HG03442 (cell line): ENCODE results near the gene CCL25.
"Not testable (repeated sequence)": the region's sequence is repeated elsewhere in the genome, so short reads cannot be mapped to it uniquely, and the experiment has no call there.

Experiments
- ATAC-seq: cut with Tn5 transposase; IDR thresholded peaks from one replicate; pipeline ENCODE4 v1.9.1; 2021; ENCODE audit warnings: mild to moderate bottlenecking, moderate library complexity; ENCODE audit not compliant: unreplicated experiment

CCL25 gene

GRCh38 chr19:8052464-8052859 lies at the start of gene CCL25:
TSS of gene CCL25 (plus strand) at chr19:8052760. CDS start at chr19:8053050, 290 bp downstream.
- ATAC-seq = no peak

- ATAC-seq = no peak
These were observed 48.6 kb upstream of the CCL25 start for GRCh38 chr19:8004001-8004400.

DNA sequence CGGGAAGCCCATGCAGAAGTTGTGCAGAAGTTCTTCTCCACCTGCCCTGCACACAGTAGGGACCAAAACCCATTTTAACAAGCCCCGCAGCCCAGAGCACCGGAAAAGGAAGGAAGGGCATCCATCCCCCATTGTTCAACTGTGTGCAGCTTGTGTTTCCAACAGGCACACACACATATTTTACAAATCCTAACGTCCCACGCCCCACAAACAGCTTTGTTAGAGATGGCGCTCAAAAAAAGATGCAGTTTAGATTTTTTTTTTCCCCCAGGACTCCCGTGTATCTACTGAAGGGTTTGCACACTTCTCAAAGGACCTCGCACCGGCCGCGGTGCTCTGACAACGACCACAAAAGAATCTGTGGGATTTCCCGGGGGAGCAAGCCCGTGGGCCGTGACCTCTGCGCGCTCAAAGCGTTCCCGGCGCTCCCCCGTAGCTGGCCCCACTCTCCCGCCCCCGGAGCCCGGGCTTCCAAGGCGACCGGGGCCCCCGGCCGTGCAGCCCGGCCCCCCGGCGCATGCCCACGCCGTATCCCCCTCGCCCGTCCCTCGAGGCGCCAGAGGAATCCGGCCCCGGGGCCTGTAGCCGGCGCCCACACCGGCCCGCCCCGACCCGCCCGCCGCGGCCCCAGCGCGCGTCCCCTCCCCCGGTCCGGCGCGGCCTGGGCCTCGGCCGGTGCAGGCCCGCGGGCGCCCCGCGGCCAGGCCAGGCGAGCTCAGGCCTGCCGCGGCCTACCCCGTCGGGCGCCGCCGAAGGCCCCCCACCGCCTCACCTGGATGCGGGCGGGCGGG lies 47.6 kb upstream of the CCL25 start:
- ATAC-seq = peak; percentile 23

DNA sequence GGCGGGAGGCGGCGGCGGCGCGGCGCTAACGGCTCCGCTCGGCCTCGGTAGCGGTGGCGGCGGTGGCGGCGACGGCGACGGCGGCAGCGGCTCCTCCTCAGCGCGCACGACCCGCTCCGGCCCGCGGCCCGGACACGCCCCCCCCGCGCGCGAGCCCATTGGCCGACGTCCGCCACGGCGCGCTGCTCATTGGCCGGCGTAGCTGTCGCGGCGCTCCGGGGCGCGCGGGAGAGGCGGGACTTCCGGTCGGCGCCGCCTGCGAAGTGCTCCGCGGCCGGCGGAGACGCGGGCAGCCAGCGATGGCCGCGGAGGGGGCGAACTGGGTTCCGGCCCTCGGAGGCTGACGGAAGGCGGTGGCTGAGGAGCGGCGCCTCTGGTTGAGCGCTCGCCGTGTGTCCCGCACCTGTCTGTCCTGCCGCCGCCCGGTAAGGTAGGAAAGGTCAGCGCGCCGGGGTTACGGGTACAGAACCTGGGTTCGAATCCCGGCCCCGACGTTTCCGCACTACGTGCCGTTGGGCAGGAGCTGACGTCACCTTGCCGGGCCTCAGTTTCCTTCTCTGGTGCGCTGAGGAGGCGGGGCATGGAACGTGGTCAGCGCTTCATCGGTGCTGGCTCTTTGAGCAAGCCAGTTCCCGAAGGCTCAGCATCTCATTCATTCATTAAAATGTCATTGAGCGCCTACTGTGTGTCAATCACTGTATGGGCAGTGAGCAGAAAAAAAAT lies 46.9 kb upstream of the CCL25 start, which contains the start of gene ELAVL1:
Gene ELAVL1 (minus strand): TSS at position 108 of the 723 bp plus-strand sequence. CDS start 13,826 bp downstream, outside the sequence.
- ATAC-seq = peak; percentile 63

- ATAC-seq = no peak
These were observed 34.8 kb upstream of the CCL25 start for GRCh38 chr19:8017808-8018207.

DNA sequence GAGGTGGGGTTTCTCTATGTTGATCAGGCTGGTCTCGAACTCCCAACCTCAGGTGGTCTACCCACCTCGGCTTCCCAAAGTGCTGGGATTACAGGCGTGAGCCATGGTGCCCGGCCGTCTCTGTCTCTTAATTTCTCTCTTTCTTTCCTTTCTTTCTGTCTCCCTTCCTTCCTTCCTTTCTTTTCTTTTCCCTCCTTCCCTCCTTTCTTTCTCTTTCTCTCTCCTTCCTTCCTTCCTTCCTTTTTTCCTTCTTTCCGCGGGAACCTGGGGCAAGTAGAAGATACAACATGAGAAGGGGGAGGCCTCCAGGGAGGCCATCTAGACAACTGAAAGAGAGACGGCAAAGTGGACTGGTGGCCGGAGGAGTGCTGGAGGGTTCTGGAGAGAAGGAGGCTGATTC lies 31.9 kb upstream of the CCL25 start:
- no peak for ATAC-seq

DNA sequence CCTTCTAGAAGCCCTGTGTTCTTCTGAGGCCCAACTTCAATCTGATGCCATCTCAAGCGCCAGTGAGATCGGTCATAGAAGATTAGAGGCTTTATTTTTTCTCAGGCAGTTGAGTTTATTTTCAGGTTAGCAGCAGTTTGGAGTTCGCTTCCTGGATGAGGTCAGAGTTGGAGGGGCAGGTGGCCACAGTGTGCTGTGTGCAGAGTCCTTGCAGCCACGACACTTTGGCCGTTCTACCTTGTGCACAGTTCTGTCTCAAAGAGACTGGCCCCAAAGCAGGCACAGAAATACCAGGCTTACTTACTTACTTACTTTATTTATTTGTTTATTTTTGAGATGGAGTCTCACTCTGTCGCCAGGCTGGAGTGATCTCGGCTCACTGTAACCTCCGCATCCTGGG lies 31.2 kb upstream of the CCL25 start:
- no peak for ATAC-seq

DNA sequence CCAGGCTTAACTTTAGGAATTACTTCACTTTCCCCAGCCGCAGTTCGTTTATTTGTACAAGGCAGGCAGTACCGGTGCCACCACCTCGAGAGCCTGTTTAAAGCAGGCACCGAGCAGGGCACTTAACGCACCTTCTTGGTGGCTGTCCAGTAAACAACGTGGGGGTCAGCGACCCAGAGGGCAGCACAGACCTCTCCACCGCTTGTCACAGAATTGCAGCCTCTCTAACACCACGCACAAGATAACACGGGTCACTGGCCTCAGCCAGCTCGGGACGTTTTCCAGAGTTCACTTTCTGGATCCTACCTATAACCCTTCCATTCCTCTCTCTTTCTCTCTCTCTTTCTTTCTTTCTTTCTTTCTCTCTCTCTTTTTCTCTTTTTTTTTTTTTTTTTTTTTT lies 30.3 kb upstream of the CCL25 start:
- no peak for ATAC-seq

DNA sequence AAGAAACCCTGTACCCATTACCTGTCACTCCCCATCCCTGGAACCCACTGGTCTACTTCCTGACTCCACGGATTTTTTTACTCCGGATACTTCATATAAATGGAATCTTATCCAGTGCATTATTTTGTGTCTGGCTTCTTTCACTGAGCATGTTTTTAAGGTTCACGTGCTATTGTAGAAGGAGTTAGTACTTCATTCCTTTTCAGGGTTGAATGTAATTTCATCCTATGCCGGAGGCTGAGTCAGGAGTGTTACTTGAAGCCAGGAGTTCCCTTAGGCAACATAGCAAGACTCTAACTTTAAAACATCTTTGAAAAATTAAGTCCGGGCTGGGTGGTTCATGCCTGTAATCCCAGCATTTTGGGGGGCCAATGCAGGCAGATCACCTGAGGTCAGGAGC lies 29.2 kb upstream of the CCL25 start:
- no peak for ATAC-seq

DNA sequence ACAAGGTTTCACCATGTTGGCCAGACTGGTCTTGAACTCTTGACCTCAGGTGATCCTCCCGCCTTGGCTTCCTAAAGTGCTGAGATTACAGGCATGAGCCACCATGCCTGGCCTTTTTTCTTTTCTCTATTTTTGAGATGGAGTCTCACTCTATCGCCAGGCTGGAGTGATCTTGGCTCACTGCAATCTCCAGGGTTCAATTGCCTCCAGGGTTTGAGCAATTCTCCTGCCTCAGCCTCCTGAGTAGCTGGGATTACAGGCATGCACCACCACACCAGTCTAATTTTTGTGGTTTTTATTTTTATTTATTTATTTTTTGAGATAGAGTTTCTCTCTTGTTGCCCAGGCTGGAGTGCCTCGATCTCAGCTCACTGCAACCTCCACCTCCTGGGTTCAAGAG lies 28.3 kb upstream of the CCL25 start:
- not testable (repeated sequence) for ATAC-seq

GRCh38 chr19:8025316-8025715 lies 27.2 kb upstream of the CCL25 start:
- no peak for ATAC-seq

DNA sequence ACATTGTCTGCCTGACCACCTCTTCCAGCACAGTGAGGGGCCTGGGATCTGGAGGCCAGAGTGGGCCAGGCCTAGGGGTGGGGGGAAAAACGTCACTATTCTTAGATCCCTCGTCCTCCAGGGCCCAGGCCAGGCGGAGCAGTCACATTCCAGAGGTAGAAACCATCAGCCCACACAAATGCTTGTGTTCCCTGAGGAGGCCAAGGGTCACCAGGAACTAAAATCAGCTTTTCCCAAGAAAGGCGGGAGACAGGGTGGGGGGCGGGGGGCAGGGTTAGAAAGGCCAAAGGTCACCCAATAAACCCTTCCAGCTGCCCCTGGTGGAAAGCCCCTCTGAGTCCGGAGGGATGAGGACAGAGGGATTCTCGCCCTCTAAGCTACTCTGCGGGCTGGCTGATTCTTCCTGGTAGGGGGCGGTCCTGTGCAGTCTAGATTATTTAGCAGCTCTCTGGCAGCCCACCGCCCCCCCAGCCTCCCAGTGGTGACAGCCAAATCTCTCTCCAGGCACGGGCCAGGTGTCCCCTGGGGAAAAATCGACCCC lies 23.5 kb upstream of the CCL25 start:
- ATAC-seq = no peak

DNA sequence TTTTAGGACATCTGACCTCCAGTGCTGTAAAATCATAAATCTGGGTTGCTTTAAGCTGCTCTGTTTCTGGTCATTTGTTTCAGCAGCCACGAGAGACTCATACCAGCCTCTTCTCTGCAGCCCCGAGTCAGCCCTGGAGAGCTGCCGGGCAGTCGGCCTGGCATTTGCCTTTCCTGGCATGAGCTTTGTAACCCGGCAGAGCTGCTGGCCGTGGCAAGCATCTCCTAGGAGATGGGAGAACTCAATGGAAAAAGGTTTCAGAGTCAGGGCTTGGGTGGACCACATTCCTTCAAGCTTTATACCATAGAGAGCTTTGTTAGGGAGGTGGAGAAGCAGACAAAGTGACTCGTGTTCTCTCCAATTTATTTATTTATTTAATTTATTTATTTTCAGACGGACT lies 21.6 kb upstream of the CCL25 start:
- ATAC-seq = no peak

DNA sequence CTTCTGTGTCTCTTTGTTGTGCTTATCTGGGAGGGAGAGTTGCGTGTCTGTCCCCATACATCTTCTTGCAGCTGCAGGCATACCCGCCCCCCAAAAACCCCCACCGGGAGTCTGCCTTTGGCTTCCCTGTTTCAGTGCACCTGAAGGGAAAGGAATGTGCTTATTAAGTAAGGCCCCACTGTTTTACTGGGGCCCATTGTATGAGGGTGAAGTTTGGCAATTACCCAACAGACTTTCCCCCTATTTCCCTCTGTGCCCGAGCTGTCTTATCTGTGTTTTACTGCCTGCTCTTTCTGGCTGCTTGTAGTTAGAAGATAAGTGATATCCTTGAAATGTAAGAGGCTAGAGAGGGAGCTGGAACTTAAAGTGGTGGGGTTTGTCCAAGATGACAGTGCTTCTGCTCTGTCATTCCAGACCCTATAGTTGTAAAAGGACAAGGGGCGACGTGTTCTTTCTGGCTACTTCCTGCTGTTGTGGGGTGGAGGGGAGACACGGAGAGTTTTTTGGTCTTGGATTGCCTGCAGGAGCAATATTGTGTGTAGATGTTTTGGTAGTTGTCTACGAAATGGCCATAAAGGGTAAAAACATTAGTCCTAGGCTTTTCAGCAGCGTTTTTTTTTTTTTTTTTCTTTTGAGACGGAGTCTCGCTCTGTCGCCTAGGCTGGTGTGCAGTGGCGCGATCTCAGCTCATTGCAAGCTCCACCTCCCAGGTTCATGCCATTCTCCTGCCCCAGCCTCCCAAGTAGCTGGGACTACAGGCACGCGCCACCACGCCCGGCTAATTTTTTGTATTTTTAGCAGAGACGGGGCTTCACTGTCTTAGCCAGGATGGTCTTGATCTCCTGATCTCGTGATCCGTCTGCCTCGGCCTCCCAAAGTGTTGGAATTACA lies 19.0 kb upstream of the CCL25 start:
- ATAC-seq = not testable (repeated sequence)

DNA sequence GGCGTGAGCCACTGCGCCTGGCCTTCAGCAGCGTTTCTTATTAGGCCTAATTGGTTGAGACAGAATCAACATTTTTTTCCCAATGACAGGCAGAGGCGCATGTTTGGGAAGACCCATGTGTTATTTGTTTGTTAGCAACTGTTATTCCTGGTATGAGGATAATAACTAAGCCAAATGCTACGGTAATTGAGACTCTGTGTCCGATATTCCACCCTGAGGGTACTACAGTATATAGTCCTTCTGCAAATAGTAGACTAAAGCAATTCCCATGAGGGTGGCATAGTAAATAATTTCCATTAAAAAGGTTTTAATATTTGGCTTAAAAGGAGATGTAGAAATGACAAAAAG lies 18.4 kb upstream of the CCL25 start:
- ATAC-seq = no peak

- no peak for ATAC-seq
These were observed 16.0 kb upstream of the CCL25 start for GRCh38 chr19:8036434-8037099.

DNA sequence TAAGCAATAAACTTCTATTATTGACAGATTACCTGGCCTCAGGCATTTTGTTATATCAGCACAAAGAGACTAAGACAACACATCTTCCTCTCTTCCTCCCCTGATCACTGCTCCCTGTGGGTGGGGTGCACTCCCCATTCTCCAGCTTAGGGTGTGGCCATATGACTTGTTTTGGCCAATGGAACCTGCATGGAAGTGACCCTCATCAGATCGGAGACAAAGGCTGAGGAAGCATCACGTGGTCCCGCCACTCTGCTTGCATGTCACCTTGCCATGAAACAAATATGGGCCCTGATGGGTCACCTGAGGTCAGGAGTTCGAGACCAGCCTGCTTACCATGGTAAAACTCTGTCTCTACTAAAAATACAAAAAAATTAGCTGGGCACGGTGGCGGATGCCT lies 13.7 kb upstream of the CCL25 start:
- ATAC-seq = no peak

DNA sequence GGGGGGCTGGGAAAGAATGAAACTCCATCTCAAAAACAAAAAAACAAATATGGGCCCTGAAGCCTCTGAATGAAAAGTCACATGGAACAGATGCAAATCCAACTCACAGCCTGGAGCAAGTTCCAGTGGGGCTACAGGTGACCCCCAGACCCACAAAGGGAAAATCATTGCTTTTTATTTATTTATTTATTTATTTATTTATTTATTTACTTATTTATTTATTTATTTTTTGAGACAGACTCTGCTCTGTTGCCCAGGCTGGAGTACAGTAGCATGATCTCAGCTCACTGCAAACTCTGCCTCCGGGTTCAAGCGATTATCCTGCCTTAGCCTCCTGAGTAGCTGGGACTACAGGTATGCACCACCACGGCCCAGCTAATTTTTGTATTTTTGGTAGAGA lies 13.3 kb upstream of the CCL25 start:
- no peak for ATAC-seq

DNA sequence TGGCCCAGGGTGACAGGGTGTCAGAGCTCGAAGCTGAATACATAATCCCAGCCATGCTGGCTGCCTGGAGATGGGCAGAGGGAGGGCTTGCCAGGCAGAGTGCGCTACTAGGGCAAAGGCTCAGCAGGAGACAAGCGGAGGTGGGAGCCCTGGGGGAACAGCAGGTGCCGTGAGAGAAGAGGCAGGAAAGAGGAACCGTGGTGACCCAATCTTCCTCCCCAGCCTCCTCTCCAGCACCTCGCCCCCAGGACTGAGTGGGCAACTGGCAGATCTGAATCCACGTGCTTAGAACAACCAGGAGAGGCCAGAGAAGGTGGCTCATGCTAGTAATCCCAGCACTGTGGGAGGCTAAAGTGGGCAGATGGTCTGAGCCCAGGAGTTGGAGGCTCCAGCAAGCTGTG lies 11.0 kb upstream of the CCL25 start:
- no peak for ATAC-seq

- ATAC-seq = no peak
These were observed 9.7 kb upstream of the CCL25 start for GRCh38 chr19:8042900-8043299.

- ATAC-seq = no peak
These were observed 8.5 kb upstream of the CCL25 start for GRCh38 chr19:8044018-8044417.
